ENCODE data around the gene ABTB2. TPM values are rescaled to one million over a fixed set of nuclear protein-coding genes. Genes with fewer than 3 reads are reported as not detected.

Gene ABTB2
- total and polyA plus RNA-seq, 2 experiments from 2014 or later: 2.6 to 12.1 TPM

DNA sequence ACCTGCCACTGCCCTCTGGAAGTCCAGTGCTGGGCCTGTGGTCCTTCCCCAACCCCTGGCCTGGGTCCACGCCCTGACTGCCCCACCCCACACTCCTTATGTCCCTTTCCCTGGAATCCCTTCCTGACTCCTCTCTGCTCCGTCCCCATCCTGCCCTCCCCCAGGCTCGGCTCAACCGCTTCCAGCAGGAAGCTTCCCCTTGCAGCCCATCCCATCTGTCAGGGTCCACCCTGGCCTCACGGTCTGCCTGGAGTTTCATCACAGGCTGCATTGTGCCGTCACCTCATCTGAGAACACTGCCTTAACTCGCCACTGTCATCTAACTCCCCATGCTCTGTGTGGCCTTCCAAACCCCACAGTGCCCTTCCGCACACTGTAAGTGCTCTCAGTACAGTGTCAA lies 188.1 kb downstream of the ABTB2 start (continued):
- TF ChIP-seq, protein P1, sequence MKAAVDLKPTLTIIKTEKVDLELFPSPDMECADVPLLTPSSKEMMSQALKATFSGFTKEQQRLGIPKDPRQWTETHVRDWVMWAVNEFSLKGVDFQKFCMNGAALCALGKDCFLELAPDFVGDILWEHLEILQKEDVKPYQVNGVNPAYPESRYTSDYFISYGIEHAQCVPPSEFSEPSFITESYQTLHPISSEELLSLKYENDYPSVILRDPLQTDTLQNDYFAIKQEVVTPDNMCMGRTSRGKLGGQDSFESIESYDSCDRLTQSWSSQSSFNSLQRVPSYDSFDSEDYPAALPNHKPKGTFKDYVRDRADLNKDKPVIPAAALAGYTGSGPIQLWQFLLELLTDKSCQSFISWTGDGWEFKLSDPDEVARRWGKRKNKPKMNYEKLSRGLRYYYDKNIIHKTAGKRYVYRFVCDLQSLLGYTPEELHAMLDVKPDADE (IDR thresholded peaks at IDR 0.05): no peak
- TF ChIP-seq EZH2phosphoT487 (IDR thresholded peaks at IDR 0.05; ENCODE audit: unreplicated experiment) (no peak), ZNF331 (CRISPR knock-in tag; IDR thresholded peaks at IDR 0.05; ENCODE audit: low read depth) (no peak), CREB1 (CRISPR knock-in tag; IDR thresholded peaks at IDR 0.05; ENCODE audit: low read depth) (no peak), STAT1 (IDR thresholded peaks at IDR 0.05; ENCODE audit: unreplicated experiment) (no peak)
- TF ChIP-seq, protein P2, sequence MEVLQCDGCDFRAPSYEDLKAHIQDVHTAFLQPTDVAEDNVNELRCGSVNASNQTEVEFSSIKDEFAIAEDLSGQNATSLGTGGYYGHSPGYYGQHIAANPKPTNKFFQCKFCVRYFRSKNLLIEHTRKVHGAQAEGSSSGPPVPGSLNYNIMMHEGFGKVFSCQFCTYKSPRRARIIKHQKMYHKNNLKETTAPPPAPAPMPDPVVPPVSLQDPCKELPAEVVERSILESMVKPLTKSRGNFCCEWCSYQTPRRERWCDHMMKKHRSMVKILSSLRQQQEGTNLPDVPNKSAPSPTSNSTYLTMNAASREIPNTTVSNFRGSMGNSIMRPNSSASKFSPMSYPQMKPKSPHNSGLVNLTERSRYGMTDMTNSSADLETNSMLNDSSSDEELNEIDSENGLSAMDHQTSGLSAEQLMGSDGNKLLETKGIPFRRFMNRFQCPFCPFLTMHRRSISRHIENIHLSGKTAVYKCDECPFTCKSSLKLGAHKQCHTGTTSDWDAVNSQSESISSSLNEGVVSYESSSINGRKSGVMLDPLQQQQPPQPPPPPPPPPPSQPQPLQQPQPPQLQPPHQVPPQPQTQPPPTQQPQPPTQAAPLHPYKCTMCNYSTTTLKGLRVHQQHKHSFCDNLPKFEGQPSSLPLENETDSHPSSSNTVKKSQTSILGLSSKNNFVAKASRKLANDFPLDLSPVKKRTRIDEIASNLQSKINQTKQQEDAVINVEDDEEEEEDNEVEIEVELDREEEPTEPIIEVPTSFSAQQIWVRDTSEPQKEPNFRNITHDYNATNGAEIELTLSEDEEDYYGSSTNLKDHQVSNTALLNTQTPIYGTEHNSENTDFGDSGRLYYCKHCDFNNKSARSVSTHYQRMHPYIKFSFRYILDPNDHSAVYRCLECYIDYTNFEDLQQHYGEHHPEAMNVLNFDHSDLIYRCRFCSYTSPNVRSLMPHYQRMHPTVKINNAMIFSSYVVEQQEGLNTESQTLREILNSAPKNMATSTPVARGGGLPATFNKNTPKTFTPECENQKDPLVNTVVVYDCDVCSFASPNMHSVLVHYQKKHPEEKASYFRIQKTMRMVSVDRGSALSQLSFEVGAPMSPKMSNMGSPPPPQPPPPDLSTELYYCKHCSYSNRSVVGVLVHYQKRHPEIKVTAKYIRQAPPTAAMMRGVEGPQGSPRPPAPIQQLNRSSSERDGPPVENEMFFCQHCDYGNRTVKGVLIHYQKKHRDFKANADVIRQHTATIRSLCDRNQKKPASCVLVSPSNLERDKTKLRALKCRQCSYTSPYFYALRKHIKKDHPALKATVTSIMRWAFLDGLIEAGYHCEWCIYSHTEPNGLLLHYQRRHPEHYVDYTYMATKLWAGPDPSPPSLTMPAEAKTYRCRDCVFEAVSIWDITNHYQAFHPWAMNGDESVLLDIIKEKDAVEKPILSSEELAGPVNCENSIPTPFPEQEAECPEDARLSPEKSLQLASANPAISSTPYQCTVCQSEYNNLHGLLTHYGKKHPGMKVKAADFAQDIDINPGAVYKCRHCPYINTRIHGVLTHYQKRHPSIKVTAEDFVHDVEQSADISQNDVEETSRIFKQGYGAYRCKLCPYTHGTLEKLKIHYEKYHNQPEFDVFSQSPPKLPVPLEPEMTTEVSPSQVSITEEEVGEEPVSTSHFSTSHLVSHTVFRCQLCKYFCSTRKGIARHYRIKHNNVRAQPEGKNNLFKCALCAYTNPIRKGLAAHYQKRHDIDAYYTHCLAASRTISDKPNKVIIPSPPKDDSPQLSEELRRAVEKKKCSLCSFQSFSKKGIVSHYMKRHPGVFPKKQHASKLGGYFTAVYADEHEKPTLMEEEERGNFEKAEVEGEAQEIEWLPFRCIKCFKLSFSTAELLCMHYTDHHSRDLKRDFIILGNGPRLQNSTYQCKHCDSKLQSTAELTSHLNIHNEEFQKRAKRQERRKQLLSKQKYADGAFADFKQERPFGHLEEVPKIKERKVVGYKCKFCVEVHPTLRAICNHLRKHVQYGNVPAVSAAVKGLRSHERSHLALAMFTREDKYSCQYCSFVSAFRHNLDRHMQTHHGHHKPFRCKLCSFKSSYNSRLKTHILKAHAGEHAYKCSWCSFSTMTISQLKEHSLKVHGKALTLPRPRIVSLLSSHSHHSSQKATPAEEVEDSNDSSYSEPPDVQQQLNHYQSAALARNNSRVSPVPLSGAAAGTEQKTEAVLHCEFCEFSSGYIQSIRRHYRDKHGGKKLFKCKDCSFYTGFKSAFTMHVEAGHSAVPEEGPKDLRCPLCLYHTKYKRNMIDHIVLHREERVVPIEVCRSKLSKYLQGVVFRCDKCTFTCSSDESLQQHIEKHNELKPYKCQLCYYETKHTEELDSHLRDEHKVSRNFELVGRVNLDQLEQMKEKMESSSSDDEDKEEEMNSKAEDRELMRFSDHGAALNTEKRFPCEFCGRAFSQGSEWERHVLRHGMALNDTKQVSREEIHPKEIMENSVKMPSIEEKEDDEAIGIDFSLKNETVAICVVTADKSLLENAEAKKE (CRISPR knock-in tag; IDR thresholded peaks at IDR 0.05): no peak

DNA sequence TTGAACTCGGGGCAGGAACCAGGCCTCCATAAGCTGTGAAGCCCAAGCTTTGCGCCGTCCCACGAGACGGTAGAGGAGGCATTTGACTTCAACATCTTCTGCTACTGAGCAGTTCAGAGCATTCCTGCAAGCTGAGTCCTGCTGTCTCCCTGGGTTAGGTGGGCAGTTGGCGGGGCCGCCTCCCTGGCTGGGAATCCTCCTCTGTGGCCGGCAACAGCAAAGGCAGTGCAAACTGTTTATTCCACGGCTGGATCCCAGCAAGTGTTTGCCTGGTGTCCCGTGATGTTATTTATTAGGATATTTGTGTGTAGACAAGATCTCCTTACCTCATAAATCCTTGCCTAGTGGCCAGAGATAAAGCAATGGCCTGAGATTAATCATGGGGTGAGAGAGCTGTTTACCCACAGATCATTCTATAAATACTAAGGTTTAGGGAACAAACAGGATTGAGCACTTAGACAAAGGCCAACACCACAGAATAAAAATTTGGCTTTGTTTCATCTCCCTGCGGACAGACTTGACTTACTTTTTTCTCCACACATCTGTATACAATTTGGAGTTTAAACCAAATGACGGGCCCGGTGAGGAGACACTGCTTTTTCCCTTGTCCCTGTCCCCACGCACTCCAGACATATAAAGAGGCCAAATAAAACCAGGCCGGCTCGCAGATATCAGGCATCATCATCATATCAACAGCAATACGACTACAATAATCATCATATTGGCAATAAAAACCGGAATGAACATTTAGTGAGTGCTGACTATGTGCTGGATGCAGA lies 189.0 kb downstream of the ABTB2 start:
- no peaks in the 10 kb centered on the region for H3K9me2 ChIP-seq (ENCODE audit: insufficient read depth)
- no peaks in the 10 kb centered on the region; the same call in 1 of the 2 replicates for H4K20me1 ChIP-seq (replicated peaks; ENCODE audit: insufficient read depth)
- peaks cover 13% of the 10 kb centered on the region; the same call in 2 of the 3 replicates for H3K36me3 Mint-ChIP-seq (ENCODE audit: low read depth)
- H3K36me3 ChIP-seq (ENCODE audit: insufficient read depth): no peaks in the 10 kb centered on the region
- no peaks in the 10 kb centered on the region for H3K27me3 ChIP-seq (ENCODE audit: insufficient read depth)
- H3K79me2 ChIP-seq (replicated peaks; ENCODE audit: insufficient read depth): no peaks in the 10 kb centered on the region
- no peak overlapping the region for H3K4me3 Mint-ChIP-seq
- no peak overlapping the region for H3K4me2 ChIP-seq
- no peaks in the 10 kb centered on the region; the same call in 2 of the 3 replicates for H3K9me3 Mint-ChIP-seq
- no peaks in the 10 kb centered on the region for H3F3A ChIP-seq (replicated peaks; ENCODE audit: low read depth)
- H3K27ac Mint-ChIP-seq: no peak overlapping the region
- H2AFZ ChIP-seq: no peak overlapping the region
- H3K27me3 Mint-ChIP-seq (ENCODE audit: insufficient read depth, low read depth, poor library complexity): peaks cover 11% of the 10 kb centered on the region
- no peak overlapping the region for H3K27ac ChIP-seq (ENCODE audit: low read depth)
- 0 out of 2 replicates have a peak, but pooled peaks cover under 1% of the 10 kb centered on the region for H3K4me1 ChIP-seq (ENCODE audit: insufficient read depth)
- no peak for DNase-seq (ENCODE audit: low spot score)
- no peak for ATAC-seq
- H3K4me1 Mint-ChIP-seq: peaks cover 4% of the 10 kb centered on the region; the same call in 1 of the 3 replicates
- no peak overlapping the region for H3K4me3 ChIP-seq
- TF ChIP-seq ZNF331 (CRISPR knock-in tag; IDR thresholded peaks at IDR 0.05; ENCODE audit: low read depth): no peak
- TF ChIP-seq, protein P3, sequence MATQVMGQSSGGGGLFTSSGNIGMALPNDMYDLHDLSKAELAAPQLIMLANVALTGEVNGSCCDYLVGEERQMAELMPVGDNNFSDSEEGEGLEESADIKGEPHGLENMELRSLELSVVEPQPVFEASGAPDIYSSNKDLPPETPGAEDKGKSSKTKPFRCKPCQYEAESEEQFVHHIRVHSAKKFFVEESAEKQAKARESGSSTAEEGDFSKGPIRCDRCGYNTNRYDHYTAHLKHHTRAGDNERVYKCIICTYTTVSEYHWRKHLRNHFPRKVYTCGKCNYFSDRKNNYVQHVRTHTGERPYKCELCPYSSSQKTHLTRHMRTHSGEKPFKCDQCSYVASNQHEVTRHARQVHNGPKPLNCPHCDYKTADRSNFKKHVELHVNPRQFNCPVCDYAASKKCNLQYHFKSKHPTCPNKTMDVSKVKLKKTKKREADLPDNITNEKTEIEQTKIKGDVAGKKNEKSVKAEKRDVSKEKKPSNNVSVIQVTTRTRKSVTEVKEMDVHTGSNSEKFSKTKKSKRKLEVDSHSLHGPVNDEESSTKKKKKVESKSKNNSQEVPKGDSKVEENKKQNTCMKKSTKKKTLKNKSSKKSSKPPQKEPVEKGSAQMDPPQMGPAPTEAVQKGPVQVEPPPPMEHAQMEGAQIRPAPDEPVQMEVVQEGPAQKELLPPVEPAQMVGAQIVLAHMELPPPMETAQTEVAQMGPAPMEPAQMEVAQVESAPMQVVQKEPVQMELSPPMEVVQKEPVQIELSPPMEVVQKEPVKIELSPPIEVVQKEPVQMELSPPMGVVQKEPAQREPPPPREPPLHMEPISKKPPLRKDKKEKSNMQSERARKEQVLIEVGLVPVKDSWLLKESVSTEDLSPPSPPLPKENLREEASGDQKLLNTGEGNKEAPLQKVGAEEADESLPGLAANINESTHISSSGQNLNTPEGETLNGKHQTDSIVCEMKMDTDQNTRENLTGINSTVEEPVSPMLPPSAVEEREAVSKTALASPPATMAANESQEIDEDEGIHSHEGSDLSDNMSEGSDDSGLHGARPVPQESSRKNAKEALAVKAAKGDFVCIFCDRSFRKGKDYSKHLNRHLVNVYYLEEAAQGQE (IDR thresholded peaks at IDR 0.05; ENCODE audit: unreplicated experiment): no peak
- TF ChIP-seq, protein P4, sequence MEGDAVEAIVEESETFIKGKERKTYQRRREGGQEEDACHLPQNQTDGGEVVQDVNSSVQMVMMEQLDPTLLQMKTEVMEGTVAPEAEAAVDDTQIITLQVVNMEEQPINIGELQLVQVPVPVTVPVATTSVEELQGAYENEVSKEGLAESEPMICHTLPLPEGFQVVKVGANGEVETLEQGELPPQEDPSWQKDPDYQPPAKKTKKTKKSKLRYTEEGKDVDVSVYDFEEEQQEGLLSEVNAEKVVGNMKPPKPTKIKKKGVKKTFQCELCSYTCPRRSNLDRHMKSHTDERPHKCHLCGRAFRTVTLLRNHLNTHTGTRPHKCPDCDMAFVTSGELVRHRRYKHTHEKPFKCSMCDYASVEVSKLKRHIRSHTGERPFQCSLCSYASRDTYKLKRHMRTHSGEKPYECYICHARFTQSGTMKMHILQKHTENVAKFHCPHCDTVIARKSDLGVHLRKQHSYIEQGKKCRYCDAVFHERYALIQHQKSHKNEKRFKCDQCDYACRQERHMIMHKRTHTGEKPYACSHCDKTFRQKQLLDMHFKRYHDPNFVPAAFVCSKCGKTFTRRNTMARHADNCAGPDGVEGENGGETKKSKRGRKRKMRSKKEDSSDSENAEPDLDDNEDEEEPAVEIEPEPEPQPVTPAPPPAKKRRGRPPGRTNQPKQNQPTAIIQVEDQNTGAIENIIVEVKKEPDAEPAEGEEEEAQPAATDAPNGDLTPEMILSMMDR (conservative IDR thresholded peaks at IDR 0.05; ENCODE audit: low read depth in 2 of 2): no peak
- TF ChIP-seq EZH2 (IDR thresholded peaks at IDR 0.05; ENCODE audit: low read depth, unreplicated experiment): no peak
- no peak for TF ChIP-seq JUNB (IDR thresholded peaks at IDR 0.05; ENCODE audit: unreplicated experiment)

Data from GM23338 (cell line).